AG04449 (cell line): ENCODE data around the gene SLC22A12.
"Not testable (repeated sequence)": the region's sequence is repeated elsewhere in the genome, so short reads cannot be mapped to it uniquely, and the experiment has no call there.

Source experiments
- CTCF ChIA-PET: fragments of 350-600 bp; formaldehyde crosslinking; extraction: SDS; loops from one replicate; lab custom pipeline; 2021; ENCODE audit warnings: antibody characterized with exemption; lab: Yijun Ruan, JAX
- POLR2A ChIA-PET: fragments of 400-600, 350-600 bp; formaldehyde crosslinking; extraction: SDS; loops from one replicate; lab custom pipeline; 2020; ENCODE audit warnings: antibody characterized with exemption, inconsistent platforms; lab: Yijun Ruan, JAX
- DNase-seq: peaks from one replicate; pipeline ENCODE4 v3.0.0-alpha.2; 2010; ENCODE audit warnings: low read depth, low spot score
- H3K4me3 ChIP-seq: 2 replicates; pipeline ENCODE4 v1.5.1; 2011; ENCODE audit warnings: low read depth, mild to moderate bottlenecking, control low read depth, low read length
- CTCF ChIP-seq: IDR thresholded peaks from one replicate; pipeline ENCODE4 v1.5.1; 2011; ENCODE audit warnings: mild to moderate bottlenecking, moderate library complexity, low read length, control low read depth, inconsistent platforms; ENCODE audit not compliant: insufficient read depth; ENCODE audit errors: missing control alignments

Gene SLC22A12

GRCh38 chr11:64591257-64592233, 525 bp downstream of the SLC22A12 start:
- CTCF ChIA-PET: no interaction called here
- POLR2A ChIA-PET: no interaction called here
- DNase-seq: no peak
- TF ChIP-seq CTCF: no peak
- no peak overlapping the region for H3K4me3 ChIP-seq

DNA sequence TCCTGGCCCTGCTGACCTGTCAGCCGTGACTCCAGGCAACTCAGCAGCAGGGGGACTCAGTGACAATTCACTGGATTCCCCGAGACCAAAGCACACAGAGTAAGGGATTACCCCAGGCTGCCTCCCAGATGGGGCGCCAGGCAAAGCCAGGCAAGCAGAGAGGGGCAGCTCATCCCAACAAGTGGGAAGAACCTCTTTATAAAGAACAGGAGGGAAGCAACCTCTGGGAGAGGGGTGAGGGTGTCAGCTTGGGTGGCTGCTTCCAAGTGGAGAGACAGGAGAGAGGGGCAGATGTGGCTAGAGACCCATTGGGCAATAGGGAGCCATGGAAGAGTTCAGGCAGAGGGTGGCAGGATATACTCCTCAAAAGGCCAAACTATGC, 1.2 kb downstream of the SLC22A12 start:
- DNase-seq: no peak
- CTCF ChIA-PET: no interaction called here
- TF ChIP-seq CTCF: no peak
- no peak overlapping the region for H3K4me3 ChIP-seq
- POLR2A ChIA-PET: no interaction called here

DNA sequence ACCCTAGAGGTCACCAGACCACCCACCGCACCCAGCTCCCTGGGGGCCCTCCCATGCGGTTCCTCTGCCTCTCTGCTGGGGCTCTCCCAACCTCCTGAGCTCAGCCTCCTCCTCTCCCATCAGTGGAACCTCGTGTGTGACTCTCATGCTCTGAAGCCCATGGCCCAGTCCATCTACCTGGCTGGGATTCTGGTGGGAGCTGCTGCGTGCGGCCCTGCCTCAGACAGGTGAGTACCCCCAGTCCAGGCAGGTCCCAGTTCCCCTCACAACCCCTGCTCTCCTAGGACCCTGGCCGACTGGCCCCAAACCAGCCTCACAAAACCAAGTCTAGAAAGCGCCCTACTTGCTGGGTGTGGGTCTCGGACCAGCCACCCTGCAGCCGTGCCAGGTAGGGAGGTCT, 1.6 kb downstream of the SLC22A12 start:
- TF ChIP-seq CTCF: no peak
- ChIA-PET CTCF (interaction anchor here (1.4 kb wide), 1 partner anchor 144 kb away, joined by 3 read pairs; no protein-coding TSS in a partner anchor), POLR2A (no interaction called here)
- no peak for DNase-seq
- H3K4me3 ChIP-seq: no peak overlapping the region

- no peak overlapping the region for H3K4me3 ChIP-seq
- DNase-seq: no peak
- ChIA-PET CTCF (interaction anchor here (1.4 kb wide), 1 partner anchor 144 kb away, joined by 3 read pairs; no protein-coding TSS in a partner anchor), POLR2A (no interaction called here)
- no peak for TF ChIP-seq CTCF
Observed at GRCh38 chr11:64593156-64594105, 2.4 kb downstream of the SLC22A12 start.

GRCh38 chr11:64594159-64594939, 3.3 kb downstream of the SLC22A12 start:
- no peak for DNase-seq
- ChIA-PET CTCF (interaction anchor here (1.4 kb wide), 1 partner anchor 145 kb away, joined by 3 read pairs; no protein-coding TSS in a partner anchor), POLR2A (no interaction called here)
- TF ChIP-seq CTCF: no peak
- no peak overlapping the region for H3K4me3 ChIP-seq

- POLR2A ChIA-PET: not testable (repeated sequence)
Observed at GRCh38 chr11:64595922-64596321, 4.9 kb downstream of the SLC22A12 start.

More at GRCh38 chr11:64595922-64596321, 4.9 kb downstream of the SLC22A12 start:
- H3K4me3 ChIP-seq, DNase-seq, CTCF ChIA-PET: not testable (repeated sequence)
